MM.1S (cell line): Measurements from ENCODE around the gene FOS.
A peak's percentile ranks its signal among the peaks of the same experiment; 100 is the strongest.

Experiments used
- DNase-seq: peaks from one replicate; pipeline ENCODE4 v3.0.0-alpha.2; 2015
- H2AFZ ChIP-seq: fragments of 300-600 bp; sonication (generic); 2 replicates; pipeline ENCODE4 v1.6.0; 2016; ENCODE audit warnings: antibody characterized with exemption, low read length
- H3F3A ChIP-seq: fragments of 300-600 bp; sonication (generic); 2 replicates; pipeline ENCODE4 v1.6.1; 2016; ENCODE audit warnings: mild to moderate bottlenecking, antibody characterized with exemption, low read length, moderate library complexity, mixed read lengths; ENCODE audit not compliant: insufficient read depth
- H3K27ac ChIP-seq: fragments of 300-600 bp; sonication (generic); 2 replicates; pipeline ENCODE4 v1.5.1; 2016; ENCODE audit warnings: mild to moderate bottlenecking, low read length
- H3K27me3 ChIP-seq: fragments of 300-600 bp; sonication (generic); replicated peaks from 2 replicates; pipeline ENCODE4 v1.6.0; 2016; ENCODE audit warnings: low read length; ENCODE audit not compliant: insufficient read depth
- H3K36me3 ChIP-seq: fragments of 300-600 bp; sonication (generic); replicated peaks from 2 replicates; pipeline ENCODE4 v1.6.1; 2016; ENCODE audit warnings: mild to moderate bottlenecking, low read length, mixed read lengths; ENCODE audit not compliant: insufficient read depth
- H3K4me1 ChIP-seq: fragments of 300-600 bp; sonication (generic); 2 replicates; pipeline ENCODE4 v1.6.1; 2016; ENCODE audit warnings: low read length, mixed read lengths
- H3K4me2 ChIP-seq: fragments of 300-600 bp; sonication (generic); 2 replicates; pipeline ENCODE4 v1.6.0; 2016; ENCODE audit warnings: low read depth, low read length
- H3K4me3 ChIP-seq: fragments of 300-600 bp; sonication (generic); 2 replicates; pipeline ENCODE4 v1.5.1; 2016; ENCODE audit warnings: low read length, mixed read lengths
- H3K79me2 ChIP-seq: fragments of 300-600 bp; sonication (generic); 2 replicates; pipeline ENCODE4 v1.6.1; 2016; ENCODE audit warnings: mixed run types, low read length, mixed read lengths
- H3K9ac ChIP-seq: fragments of 300-600 bp; sonication (generic); 2 replicates; pipeline ENCODE4 v1.6.1; 2016; ENCODE audit warnings: low read length, mixed read lengths
- H3K9me2 ChIP-seq: fragments of 300-600 bp; sonication (generic); replicated peaks from 2 replicates; pipeline ENCODE4 v1.6.1; 2016; ENCODE audit warnings: mild to moderate bottlenecking, low read length, mixed read lengths; ENCODE audit not compliant: insufficient read depth
- H3K9me3 ChIP-seq: fragments of 300-600 bp; sonication (generic); replicated peaks from 2 replicates; pipeline ENCODE4 v1.6.1; 2016; ENCODE audit warnings: mild to moderate bottlenecking, low read length, mixed read lengths; ENCODE audit not compliant: insufficient read depth
- H4K20me1 ChIP-seq: fragments of 300-600 bp; sonication (generic); 2 replicates; pipeline ENCODE4 v1.6.1; 2016; ENCODE audit warnings: mild to moderate bottlenecking, low read length, moderate library complexity, mixed read lengths; ENCODE audit not compliant: insufficient read depth
- EZH2 ChIP-seq: fragments of 300-600 bp; sonication (generic); optimal IDR thresholded peaks from 2 replicates; pipeline ENCODE3; 2017; ENCODE audit warnings: low read depth, mild to moderate bottlenecking, antibody characterized with exemption, low read length, mixed read lengths
- EZH2phosphoT487 ChIP-seq: fragments of 300-600 bp; sonication (generic); IDR thresholded peaks from 2 replicates; pipeline ENCODE4 v1.6.1; 2018; ENCODE audit warnings: antibody characterized with exemption, low read length
- TF ChIP-seq, protein P1 (sequence below): fragments of 300-600 bp; sonication (generic); IDR thresholded peaks from 2 replicates; pipeline ENCODE4 v1.5.1; 2016; ENCODE audit warnings: antibody characterized with exemption, low read length, mixed read lengths

FOS gene

DNA sequence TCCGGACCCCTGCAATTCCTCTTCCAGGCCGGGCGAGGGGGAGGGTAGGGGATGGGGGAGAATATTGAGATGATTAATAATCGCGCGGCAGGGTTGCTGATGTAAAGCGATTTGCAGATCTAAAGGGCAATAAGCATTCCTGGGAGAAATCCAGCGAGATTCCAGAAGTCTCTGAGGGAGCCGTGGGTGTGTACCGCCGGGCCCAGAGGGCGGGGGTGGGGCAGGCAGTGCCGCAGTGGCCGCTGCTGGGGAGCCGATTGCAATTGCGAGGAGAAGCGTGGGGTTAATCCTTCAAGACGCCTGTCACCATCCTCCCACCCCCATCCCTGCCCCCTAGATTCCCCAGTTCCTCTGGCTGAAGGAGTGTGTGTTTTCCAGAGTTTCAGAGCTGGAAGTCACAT, 16.4 kb downstream of the FOS start:
- TF ChIP-seq EZH2phosphoT487 (no peak), EZH2 (no peak)
- TF ChIP-seq, protein P1, sequence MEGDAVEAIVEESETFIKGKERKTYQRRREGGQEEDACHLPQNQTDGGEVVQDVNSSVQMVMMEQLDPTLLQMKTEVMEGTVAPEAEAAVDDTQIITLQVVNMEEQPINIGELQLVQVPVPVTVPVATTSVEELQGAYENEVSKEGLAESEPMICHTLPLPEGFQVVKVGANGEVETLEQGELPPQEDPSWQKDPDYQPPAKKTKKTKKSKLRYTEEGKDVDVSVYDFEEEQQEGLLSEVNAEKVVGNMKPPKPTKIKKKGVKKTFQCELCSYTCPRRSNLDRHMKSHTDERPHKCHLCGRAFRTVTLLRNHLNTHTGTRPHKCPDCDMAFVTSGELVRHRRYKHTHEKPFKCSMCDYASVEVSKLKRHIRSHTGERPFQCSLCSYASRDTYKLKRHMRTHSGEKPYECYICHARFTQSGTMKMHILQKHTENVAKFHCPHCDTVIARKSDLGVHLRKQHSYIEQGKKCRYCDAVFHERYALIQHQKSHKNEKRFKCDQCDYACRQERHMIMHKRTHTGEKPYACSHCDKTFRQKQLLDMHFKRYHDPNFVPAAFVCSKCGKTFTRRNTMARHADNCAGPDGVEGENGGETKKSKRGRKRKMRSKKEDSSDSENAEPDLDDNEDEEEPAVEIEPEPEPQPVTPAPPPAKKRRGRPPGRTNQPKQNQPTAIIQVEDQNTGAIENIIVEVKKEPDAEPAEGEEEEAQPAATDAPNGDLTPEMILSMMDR, result no peak
- Histone ChIP-seq H3K4me3 (peak overlapping the region; percentile 68), H3K9me2 (no peaks in the 10 kb centered on the region), H3K9ac (peak overlapping the region; percentile 85), H3K4me2 (peak overlapping the region; percentile 96), H3K27me3 (no peaks in the 10 kb centered on the region), H3K36me3 (no peaks in the 10 kb centered on the region), H3K4me1 (no peaks in the 10 kb centered on the region), H2AFZ (peak overlapping the region; percentile 65), H3K79me2 (no peaks in the 10 kb centered on the region), H3K9me3 (no peaks in the 10 kb centered on the region), H3F3A (0 out of 2 replicates have a peak, but pooled peaks cover 4% of the 10 kb centered on the region), H3K27ac (peak overlapping the region; percentile 23; the same call in 1 of the 2 replicates), H4K20me1 (no peaks in the 10 kb centered on the region)
- DNase-seq, result no peak

DNA sequence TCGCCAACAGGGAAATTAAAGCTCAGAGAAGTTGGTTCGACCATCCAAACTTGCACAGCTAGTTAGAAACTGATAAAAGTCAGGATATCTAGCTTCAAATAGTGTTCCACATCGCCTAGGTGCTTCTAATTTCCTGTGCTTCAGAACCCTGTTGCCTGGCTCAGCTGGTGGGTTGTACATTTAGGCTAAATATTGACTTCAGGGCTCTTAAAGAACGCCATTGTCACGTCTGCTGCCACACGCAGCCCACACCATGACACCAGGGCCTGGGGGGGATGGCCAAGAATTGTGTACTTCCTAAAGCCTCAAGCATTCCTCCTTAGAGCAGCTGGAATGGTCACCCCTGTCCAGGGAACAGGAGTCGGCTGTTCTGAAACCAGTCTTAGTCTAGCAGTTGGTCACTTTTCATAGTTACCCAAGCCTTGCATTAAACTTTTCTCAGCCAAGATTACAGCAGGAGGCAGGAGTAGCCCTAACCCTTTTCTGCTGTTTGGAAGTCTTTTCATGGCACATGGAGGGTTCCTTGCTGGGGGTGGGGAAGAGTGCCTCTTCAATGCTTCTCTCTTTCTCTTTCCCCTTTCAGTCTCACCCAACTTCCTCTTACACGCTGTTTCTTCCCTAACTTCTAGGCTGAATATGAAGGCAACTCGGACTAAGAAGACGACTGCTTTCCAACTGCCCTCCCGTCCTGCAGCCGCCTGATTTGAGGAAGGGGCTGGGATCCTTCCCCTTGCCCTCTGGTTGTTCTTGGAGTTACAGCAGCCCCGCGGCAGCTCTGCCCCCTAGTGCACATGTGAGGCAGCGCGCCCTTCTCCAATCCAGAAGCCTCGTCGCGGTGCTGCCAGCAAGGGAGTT, 17.1 kb downstream of the FOS start:
- Histone ChIP-seq H3K79me2 (no peaks in the 10 kb centered on the region), H3K9me3 (no peaks in the 10 kb centered on the region), H3K4me3 (peak overlapping the region; percentile 68), H3K36me3 (no peaks in the 10 kb centered on the region), H3K27ac (peak overlapping the region; percentile 31; the same call in 1 of the 2 replicates), H3K27me3 (no peaks in the 10 kb centered on the region), H3K4me1 (no peaks in the 10 kb centered on the region), H3F3A (0 out of 2 replicates have a peak, but pooled peaks cover 4% of the 10 kb centered on the region), H2AFZ (peak overlapping the region; percentile 65), H4K20me1 (no peaks in the 10 kb centered on the region), H3K9ac (peak overlapping the region; percentile 85), H3K4me2 (peak overlapping the region; percentile 96), H3K9me2 (no peaks in the 10 kb centered on the region)
- TF ChIP-seq EZH2phosphoT487, result no peak
- no peak for TF ChIP-seq EZH2
- TF ChIP-seq, protein P1, result peak; percentile 79
- peak; percentile 45 for DNase-seq

DNA sequence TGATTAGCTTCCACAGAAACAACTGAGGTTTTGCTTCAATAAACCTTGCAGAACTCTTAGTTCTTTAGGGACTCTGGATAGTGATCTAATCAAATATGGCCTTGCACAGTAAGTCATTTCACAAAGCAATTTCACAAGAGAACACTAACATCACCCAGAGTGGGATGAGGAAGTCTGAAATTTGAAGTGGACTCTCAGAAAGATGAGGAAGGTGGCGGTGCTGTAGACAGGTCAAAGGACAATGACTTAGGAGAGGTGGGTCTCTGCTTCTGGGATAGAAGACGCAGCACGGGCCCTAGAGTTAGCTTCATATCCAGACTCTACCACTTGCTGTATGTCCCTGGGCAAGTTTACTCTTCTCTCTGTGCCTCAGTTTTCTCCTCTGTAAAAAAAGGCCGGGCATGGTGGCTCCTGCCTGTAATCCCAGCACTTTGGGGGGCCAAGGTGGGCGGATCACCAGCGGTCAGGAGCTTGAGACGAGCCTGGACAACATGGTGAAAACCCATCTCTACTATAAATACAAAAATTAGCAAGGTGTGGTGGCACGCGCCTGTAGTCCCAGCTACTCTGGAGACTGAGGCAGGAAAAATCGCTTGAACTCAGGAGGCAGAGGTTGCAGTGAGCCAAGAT, 18.9 kb downstream of the FOS start:
- Histone ChIP-seq H3K9me2 (no peaks in the 10 kb centered on the region), H3F3A (0 out of 2 replicates have a peak, but pooled peaks cover 4% of the 10 kb centered on the region), H3K79me2 (no peaks in the 10 kb centered on the region), H3K27me3 (no peaks in the 10 kb centered on the region), H3K36me3 (no peaks in the 10 kb centered on the region), H3K9ac (no peak overlapping the region), H3K4me1 (no peaks in the 10 kb centered on the region), H4K20me1 (no peaks in the 10 kb centered on the region), H3K27ac (no peak overlapping the region), H3K9me3 (no peaks in the 10 kb centered on the region), H3K4me2 (no peak overlapping the region), H2AFZ (no peak overlapping the region), H3K4me3 (no peak overlapping the region)
- DNase-seq, result no peak
- TF ChIP-seq EZH2phosphoT487 (no peak), EZH2 (no peak)
- TF ChIP-seq, protein P1, result no peak
